ENCODE measurements around the gene CLCNKA. TPM values are rescaled to one million over a fixed set of nuclear protein-coding genes. Genes with fewer than 3 reads are reported as not detected.
"Not testable (repeated sequence)": the region's sequence is repeated elsewhere in the genome, so short reads cannot be mapped to it uniquely, and the experiment has no call there.

CLCNKA gene
- total RNA-seq, 1 donor from 2014 or later, result not detected

DNA sequence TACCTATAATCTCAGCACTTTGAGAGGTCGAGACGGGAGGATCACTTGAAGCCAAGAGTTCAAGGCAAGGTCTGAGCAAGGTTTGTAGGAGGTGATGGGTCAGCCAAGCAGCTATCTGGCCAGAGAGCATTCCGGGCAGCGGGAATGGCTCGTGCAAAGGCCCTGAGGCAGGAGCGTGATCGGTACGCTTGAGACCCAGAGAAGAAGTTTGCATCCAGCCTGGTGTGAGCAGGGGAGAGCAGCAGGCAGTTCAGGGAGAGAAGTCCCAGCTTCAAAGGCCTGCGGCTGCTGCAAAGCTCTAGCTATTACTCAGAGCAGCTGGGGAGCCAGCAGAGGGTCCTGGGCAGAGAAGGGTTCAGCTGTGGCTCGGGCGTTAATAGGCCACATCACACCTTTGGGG is 22.9 kb upstream of the CLCNKA start:
- Histone ChIP-seq H3K4me3 (ENCODE audit: low read depth, low read length) (no peak overlapping the region), H3K36me3 (ENCODE audit: control insufficient read depth, insufficient read depth, low read length) (no peaks in the 10 kb centered on the region)

DNA sequence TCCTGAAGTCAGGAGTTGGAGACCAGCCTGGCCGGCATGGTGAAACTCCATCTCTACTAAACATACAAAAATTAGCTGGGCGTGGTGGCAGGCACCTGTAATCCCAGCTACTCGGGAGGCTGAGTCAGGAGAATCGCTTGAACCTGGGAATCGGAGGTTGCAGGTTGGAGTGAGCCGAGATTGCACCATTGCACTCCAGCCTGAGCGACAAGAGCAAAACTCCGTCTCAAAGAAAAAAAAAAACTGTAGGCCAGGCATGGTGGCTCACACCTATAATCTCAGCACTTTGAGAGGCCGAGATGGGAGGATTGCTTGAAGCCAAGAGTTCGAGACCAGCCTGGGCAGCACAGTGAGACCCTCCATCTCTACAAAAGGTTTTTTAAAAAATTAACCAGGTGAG is 20.6 kb upstream of the CLCNKA start:
- H3K4me3 ChIP-seq (ENCODE audit: low read depth, low read length); H3K27me3 ChIP-seq (ENCODE audit: control insufficient read depth, insufficient read depth, low read length); H3K36me3 ChIP-seq (ENCODE audit: control insufficient read depth, insufficient read depth, low read length); DNase-seq (ENCODE audit: low read depth): not testable (repeated sequence)

More for the DNA sequence above, 22.9 kb upstream of the CLCNKA start:
- H3K27me3 ChIP-seq (ENCODE audit: control insufficient read depth, insufficient read depth, low read length), result peaks cover 6% of the 10 kb centered on the region
- no peak for DNase-seq (ENCODE audit: low read depth)
- TF ChIP-seq, protein P1, sequence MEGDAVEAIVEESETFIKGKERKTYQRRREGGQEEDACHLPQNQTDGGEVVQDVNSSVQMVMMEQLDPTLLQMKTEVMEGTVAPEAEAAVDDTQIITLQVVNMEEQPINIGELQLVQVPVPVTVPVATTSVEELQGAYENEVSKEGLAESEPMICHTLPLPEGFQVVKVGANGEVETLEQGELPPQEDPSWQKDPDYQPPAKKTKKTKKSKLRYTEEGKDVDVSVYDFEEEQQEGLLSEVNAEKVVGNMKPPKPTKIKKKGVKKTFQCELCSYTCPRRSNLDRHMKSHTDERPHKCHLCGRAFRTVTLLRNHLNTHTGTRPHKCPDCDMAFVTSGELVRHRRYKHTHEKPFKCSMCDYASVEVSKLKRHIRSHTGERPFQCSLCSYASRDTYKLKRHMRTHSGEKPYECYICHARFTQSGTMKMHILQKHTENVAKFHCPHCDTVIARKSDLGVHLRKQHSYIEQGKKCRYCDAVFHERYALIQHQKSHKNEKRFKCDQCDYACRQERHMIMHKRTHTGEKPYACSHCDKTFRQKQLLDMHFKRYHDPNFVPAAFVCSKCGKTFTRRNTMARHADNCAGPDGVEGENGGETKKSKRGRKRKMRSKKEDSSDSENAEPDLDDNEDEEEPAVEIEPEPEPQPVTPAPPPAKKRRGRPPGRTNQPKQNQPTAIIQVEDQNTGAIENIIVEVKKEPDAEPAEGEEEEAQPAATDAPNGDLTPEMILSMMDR (IDR thresholded peaks at IDR 0.05; ENCODE audit: insufficient read depth, low read length, poor library complexity, severe bottlenecking), result no peak

DNA sequence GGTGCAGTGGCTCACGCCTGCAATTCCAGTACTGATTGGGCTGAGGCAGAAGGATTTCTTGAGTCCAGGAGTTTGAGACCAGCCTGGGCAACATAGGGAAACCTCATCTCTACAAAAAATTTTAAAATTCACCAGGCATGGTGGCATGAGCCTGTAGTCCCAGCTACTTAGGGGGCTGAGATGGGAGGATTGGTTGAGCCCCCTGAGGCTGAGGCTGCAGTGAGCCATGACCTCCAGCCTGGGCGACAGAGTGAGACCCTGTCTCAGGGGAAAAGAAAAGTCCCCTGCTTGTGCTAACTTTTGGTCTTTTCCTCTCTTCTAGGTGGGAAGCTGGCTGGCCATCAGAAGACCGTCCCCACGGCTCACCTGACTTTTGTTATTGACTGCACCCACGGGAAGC is 16.2 kb upstream of the CLCNKA start:
- Histone ChIP-seq H3K27me3 (ENCODE audit: control insufficient read depth, insufficient read depth, low read length) (peaks cover 3% of the 10 kb centered on the region), H3K36me3 (ENCODE audit: control insufficient read depth, insufficient read depth, low read length) (no peaks in the 10 kb centered on the region), H3K4me3 (ENCODE audit: low read depth, low read length) (no peak overlapping the region)
- no peak for DNase-seq (ENCODE audit: low read depth)
- TF ChIP-seq, protein P1 (IDR thresholded peaks at IDR 0.05; ENCODE audit: insufficient read depth, low read length, poor library complexity, severe bottlenecking), result no peak

DNA sequence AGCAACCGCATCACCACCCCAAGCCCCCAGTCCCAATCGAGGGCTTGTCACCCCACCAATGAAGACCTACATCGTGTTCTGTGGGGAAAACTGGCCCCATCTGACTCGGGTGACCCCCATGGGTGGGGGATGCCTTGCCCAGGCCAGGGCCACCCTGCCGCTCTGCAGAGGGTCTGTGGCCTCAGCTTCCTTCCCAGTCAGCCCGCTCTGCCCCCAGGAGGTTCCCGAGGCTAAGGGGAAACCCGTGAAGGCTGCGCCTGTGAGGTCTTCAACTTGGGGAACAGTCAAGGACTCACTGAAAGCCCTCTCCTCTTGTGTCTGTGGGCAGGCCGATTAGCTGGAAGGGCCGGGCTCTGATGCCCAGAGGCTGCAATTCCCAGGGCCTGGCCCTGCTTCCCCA is 15.8 kb upstream of the CLCNKA start:
- no peak for DNase-seq (ENCODE audit: low read depth)
- Histone ChIP-seq H3K27me3 (ENCODE audit: control insufficient read depth, insufficient read depth, low read length) (peaks cover 3% of the 10 kb centered on the region), H3K4me3 (ENCODE audit: low read depth, low read length) (no peak overlapping the region), H3K36me3 (ENCODE audit: control insufficient read depth, insufficient read depth, low read length) (no peaks in the 10 kb centered on the region)
- TF ChIP-seq, protein P1 (IDR thresholded peaks at IDR 0.05; ENCODE audit: insufficient read depth, low read length, poor library complexity, severe bottlenecking), result no peak

- TF ChIP-seq, protein P1 (IDR thresholded peaks at IDR 0.05; ENCODE audit: insufficient read depth, low read length, poor library complexity, severe bottlenecking), result no peak
- H3K36me3 ChIP-seq (ENCODE audit: control insufficient read depth, insufficient read depth, low read length), result no peaks in the 10 kb centered on the region
- H3K4me3 ChIP-seq (ENCODE audit: low read depth, low read length), result no peak overlapping the region
- H3K27me3 ChIP-seq (ENCODE audit: control insufficient read depth, insufficient read depth, low read length), result peaks cover 3% of the 10 kb centered on the region
- no peak for DNase-seq (ENCODE audit: low read depth)
Measured at GRCh38 chr1:16006552-16007485, 15.0 kb upstream of the CLCNKA start.

DNA sequence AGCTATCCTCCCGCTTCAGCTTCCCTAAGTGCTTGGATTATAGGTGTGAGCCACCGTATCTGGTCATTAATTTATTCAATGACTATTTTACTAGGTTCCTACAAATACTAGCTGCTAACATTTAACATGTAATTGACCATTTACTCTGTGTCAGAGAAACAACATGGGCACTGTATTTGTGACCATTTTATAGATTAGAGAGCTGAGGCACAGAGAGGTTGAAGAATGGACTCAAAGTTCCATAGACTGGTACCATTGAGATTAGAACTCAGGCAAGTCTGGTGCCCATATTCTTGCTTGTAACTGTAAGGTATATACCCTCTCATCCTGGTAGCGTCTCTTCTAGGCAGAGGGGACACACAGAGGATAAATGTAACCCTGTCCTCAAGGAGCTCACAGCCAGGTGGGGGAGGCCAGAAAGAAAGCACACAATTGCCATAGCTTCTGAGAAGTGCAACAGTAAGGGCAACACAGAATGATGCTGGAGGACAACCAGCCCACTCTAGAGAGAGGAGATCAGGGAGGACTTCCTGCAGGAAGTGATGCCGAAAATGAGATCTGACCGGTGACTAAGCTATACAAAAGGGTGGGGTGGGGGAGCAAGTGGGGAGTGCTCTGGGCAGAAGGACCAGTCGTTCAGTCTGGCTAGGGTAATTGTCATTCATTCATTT is 14.0 kb upstream of the CLCNKA start:
- no peak for DNase-seq (ENCODE audit: low read depth)
- H3K36me3 ChIP-seq (ENCODE audit: control insufficient read depth, insufficient read depth, low read length), result no peaks in the 10 kb centered on the region
- TF ChIP-seq, protein P1 (IDR thresholded peaks at IDR 0.05; ENCODE audit: insufficient read depth, low read length, poor library complexity, severe bottlenecking), result no peak
- no peak overlapping the region for H3K4me3 ChIP-seq (ENCODE audit: low read depth, low read length)
- peaks cover 3% of the 10 kb centered on the region for H3K27me3 ChIP-seq (ENCODE audit: control insufficient read depth, insufficient read depth, low read length)
